ENCODE results near the gene RFX3. TPM values are rescaled to one million over a fixed set of nuclear protein-coding genes. Genes with fewer than 3 reads are reported as not detected.

RFX3 gene
- total and polyA plus RNA-seq, 2 of the 13 experiments (the other 11 are each of a cell fraction or from before 2014, with no cell fraction given): 2.7 to 5.3 TPM

GRCh38 chr9:3177146-3177761 lies 348.5 kb downstream of the RFX3 start (continued):
- TF ChIP-seq ZNF550 (CRISPR knock-in tag; IDR thresholded peaks at IDR 0.05; ENCODE audit: borderline replicate concordance) (no peak), SSRP1 (CRISPR knock-in tag; IDR thresholded peaks at IDR 0.05) (no peak), ZBTB8A (CRISPR knock-in tag; IDR thresholded peaks at IDR 0.05; ENCODE audit: borderline replicate concordance, low read depth) (no peak), HCFC1 (IDR thresholded peaks at IDR 0.05; ENCODE audit: low read depth, low read length) (no peak), ZNF564 (CRISPR knock-in tag; IDR thresholded peaks at IDR 0.05) (no peak), ZNF615 (CRISPR knock-in tag; IDR thresholded peaks at IDR 0.05; ENCODE audit: borderline replicate concordance) (no peak), GMEB2 (CRISPR knock-in tag; IDR thresholded peaks at IDR 0.05; ENCODE audit: low read depth) (no peak), ZNF253 (CRISPR knock-in tag; IDR thresholded peaks at IDR 0.05; ENCODE audit: borderline replicate concordance) (no peak), ZNF367 (CRISPR knock-in tag; IDR thresholded peaks at IDR 0.05; ENCODE audit: borderline replicate concordance) (no peak), DPF2 (CRISPR knock-in tag; IDR thresholded peaks at IDR 0.05; ENCODE audit: borderline replicate concordance, low read depth) (peak; percentile 83), DMAP1 (CRISPR knock-in tag; IDR thresholded peaks at IDR 0.05) (no peak), ESRRA (CRISPR knock-in tag; IDR thresholded peaks at IDR 0.05; ENCODE audit: low read depth) (peak; percentile 39; the same call in 1 of the 2 replicates), ZNF513 (CRISPR knock-in tag; conservative IDR thresholded peaks at IDR 0.05) (no peak), ZNF414 (CRISPR knock-in tag; IDR thresholded peaks at IDR 0.05) (no peak), SALL2 (CRISPR knock-in tag; IDR thresholded peaks at IDR 0.05) (no peak), SMARCE1 (IDR thresholded peaks at IDR 0.05; ENCODE audit: borderline replicate concordance) (no peak), GLI4 (CRISPR knock-in tag; IDR thresholded peaks at IDR 0.05; ENCODE audit: borderline replicate concordance) (no peak), ZNF510 (CRISPR knock-in tag; IDR thresholded peaks at IDR 0.05; ENCODE audit: low read depth) (no peak), ZNF788 (CRISPR knock-in tag; IDR thresholded peaks at IDR 0.05; ENCODE audit: borderline replicate concordance) (no peak), ZNF10 (CRISPR knock-in tag; IDR thresholded peaks at IDR 0.05; ENCODE audit: borderline replicate concordance, low read depth) (no peak), ZBTB49 (CRISPR knock-in tag; IDR thresholded peaks at IDR 0.05; ENCODE audit: borderline replicate concordance) (no peak), SMAD3 (CRISPR knock-in tag; IDR thresholded peaks at IDR 0.05) (peak; percentile 88), ZNF792 (CRISPR knock-in tag; IDR thresholded peaks at IDR 0.05) (peak; percentile 67; the same call in 1 of the 2 replicates), ZNF766 (CRISPR knock-in tag; IDR thresholded peaks at IDR 0.05; ENCODE audit: borderline replicate concordance) (no peak), MAFK (conservative IDR thresholded peaks at IDR 0.05 in 1 of 2, IDR thresholded peaks at IDR 0.05 in 1 of 2; ENCODE audit: low read length in 2 of 2) (no peak), ZNF543 (CRISPR knock-in tag; IDR thresholded peaks at IDR 0.05) (0 out of 2 replicates have a peak, but pooled peaks have one; percentile 32)

Data from HepG2 (cell line).